T-cell (primary cell): ENCODE measurements around the gene WDCP. TPM values are rescaled to one million over a fixed set of nuclear protein-coding genes. Genes with fewer than 3 reads are reported as not detected.
"Not testable (repeated sequence)": the region's sequence is repeated elsewhere in the genome, so short reads cannot be mapped to it uniquely, and the experiment has no call there.

Experiments used
- ATAC-seq, 4 experiments: fragments of 200-7000 bp in 3 of 4; fragments of 150-1000 bp in 1 of 4; cut with Tn5 transposase; replicated peaks in 1 of 4; 1 replicate in 3 of 4; 2 replicates in 1 of 4; pipeline ENCODE4 v1.10.0; 2021; ENCODE audit warnings: moderate library complexity in 3 of 4, mild to moderate bottlenecking in 2 of 4, moderate number of reproducible peaks in 1 of 4
- CTCF ChIA-PET, 2 donors: fragments of 300-600 bp; sonication (Branson Sonifier 250); formaldehyde crosslinking; loops; one replicate each; lab custom pipeline; 2022; ENCODE audit warnings: antibody characterized with exemption in 2 of 2; lab: Charles Lee
- POLR2A ChIA-PET, 2 donors: fragments of 300-600 bp; sonication (Branson Sonifier 250); formaldehyde crosslinking; loops; one replicate each; lab custom pipeline; 2022; ENCODE audit warnings: antibody characterized with exemption in 2 of 2; lab: Charles Lee
- DNase-seq, 35 experiments: peaks; one replicate each; pipeline versions ENCODE4 v3.0.0 to v3.0.0-alpha.2; 2013 to 2023
- H3K27ac ChIP-seq: one replicate; pipeline ENCODE4 v1.5.1; 2013; ENCODE audit warnings: low read length
- H3K27me3 ChIP-seq, 2 experiments: replicated peaks in 1 of 2; 1 replicate in 1 of 2; 2 replicates in 1 of 2; pipeline versions ENCODE4 v1.6.1 to v1.7.0; 2013; ENCODE audit warnings: low read length in 1 of 2, mixed read lengths in 1 of 2; ENCODE audit not compliant: control insufficient read depth in 2 of 2, insufficient read depth in 2 of 2; ENCODE audit errors: extremely low read depth in 1 of 2
- H3K36me3 ChIP-seq, 2 donors: 1 replicate in 1 of 2; 2 replicates in 1 of 2; pipeline versions ENCODE4 v1.6.1 to v1.7.0; 2013; ENCODE audit warnings: low read length in 1 of 2; ENCODE audit not compliant: control insufficient read depth in 2 of 2, insufficient read depth in 1 of 2; ENCODE audit errors: extremely low read depth in 1 of 2
- H3K4me1 ChIP-seq, 2 experiments: 1 replicate in 1 of 2; 2 replicates in 1 of 2; pipeline versions ENCODE4 v1.6.1 to v1.7.0; 2013; ENCODE audit warnings: low read length in 2 of 2, mixed read lengths in 1 of 2; ENCODE audit not compliant: insufficient read depth in 2 of 2, control insufficient read depth in 1 of 2; ENCODE audit errors: extremely low read depth in 1 of 2
- H3K4me3 ChIP-seq, 2 donors: 1 replicate in 1 of 2; 2 replicates in 1 of 2; pipeline versions ENCODE4 v1.5.1 to v1.7.0; 2013; ENCODE audit warnings: mild to moderate bottlenecking in 2 of 2, low read length in 1 of 2, moderate library complexity in 1 of 2; ENCODE audit not compliant: control insufficient read depth in 1 of 2; ENCODE audit errors: extremely low read depth in 1 of 2
- H3K9me3 ChIP-seq: 2 replicates; pipeline ENCODE4 v1.7.0; 2013
- H3K27ac Mint-ChIP-seq, 2 donors: one replicate each; pipeline ENCODE4 v1.8.0; 2020 to 2021; ENCODE audit warnings: mild to moderate bottlenecking in 2 of 2, mixed read lengths in 2 of 2
- H3K27me3 Mint-ChIP-seq, 2 donors: one replicate each; pipeline ENCODE4 v1.8.0; 2021 to 2022; ENCODE audit warnings: mixed read lengths in 2 of 2
- H3K36me3 Mint-ChIP-seq: one replicate; pipeline ENCODE4 v1.8.0; 2021; ENCODE audit warnings: mixed read lengths
- H3K4me1 Mint-ChIP-seq, 3 donors: one replicate each; pipeline ENCODE4 v1.8.0; 2020 to 2022; ENCODE audit warnings: mixed read lengths in 3 of 3, mild to moderate bottlenecking in 1 of 3
- H3K4me3 Mint-ChIP-seq, 3 donors: one replicate each; pipeline ENCODE4 v1.8.0; 2020 to 2022; ENCODE audit warnings: mild to moderate bottlenecking in 3 of 3, mixed read lengths in 3 of 3, moderate library complexity in 3 of 3
- H3K9me3 Mint-ChIP-seq, 3 donors: one replicate each; pipeline ENCODE4 v1.8.0; 2020 to 2022; ENCODE audit warnings: mixed read lengths in 3 of 3
- WGBS: methylation state at CpG from one replicate; pipeline ENCODE4 v1.1.5; 2013; ENCODE audit warnings: missing lambda C conversion rate; ENCODE audit not compliant: insufficient coverage; 5-methylcytosine and 5-hydroxymethylcytosine counted together
- total RNA-seq, 35 experiments: library from RNA in 6 of 35; stranded (reverse) in 6 of 35; fragments of 120-200 nt in 1 of 35; gene quantifications; one replicate each; pipeline versions ENCODE4 v1.2.1 to v1.2.4 and lab custom pipeline; 2013 to 2026

WDCP gene
- total RNA-seq, 5 donors from 2014 or later (not counting 1 experiment from before 2014, with no cell fraction given): 6.1 to 18.9 (median 18.2) TPM

GRCh38 chr2:24016376-24016761 lies 30.8 kb downstream of the WDCP start:
- Histone ChIP-seq H3K9me3 (no peaks in the 10 kb centered on the region), H3K27me3 (peaks cover 0 to 21% of the 10 kb centered on the region in 2 experiments), H3K27ac (no peak overlapping the region), H3K36me3 (no peaks in the 10 kb centered on the region), H3K4me3 (no peak overlapping the region), H3K4me1 (no peaks in the 10 kb centered on the region)
- Mint-ChIP-seq H3K27ac (no peak overlapping the region), H3K4me1 (peaks cover 0 to under 1% (median under 1%) of the 10 kb centered on the region in 3 donors), H3K27me3 (peaks cover 10 to 17% of the 10 kb centered on the region in 2 donors), H3K4me3 (no peak overlapping the region), H3K9me3 (no peaks in the 10 kb centered on the region), H3K36me3 (no peaks in the 10 kb centered on the region)
- no peak for ATAC-seq
- 94% methylated on average over 5 of the region's 9 CpGs for WGBS
- no peak for DNase-seq
- POLR2A ChIA-PET: no interaction called here
- CTCF ChIA-PET: no interaction called here

- Mint-ChIP-seq H3K27me3 (peaks cover 14 to 23% of the 10 kb centered on the region in 2 donors), H3K4me3 (no peak overlapping the region), H3K36me3 (no peaks in the 10 kb centered on the region), H3K27ac (no peak overlapping the region), H3K4me1 (peaks cover 0 to 4% (median 3%) of the 10 kb centered on the region in 3 donors), H3K9me3 (no peaks in the 10 kb centered on the region)
- Histone ChIP-seq H3K4me3 (no peak overlapping the region), H3K4me1 (peaks cover 0 to under 1% of the 10 kb centered on the region in 2 experiments), H3K9me3 (no peaks in the 10 kb centered on the region), H3K36me3 (no peaks in the 10 kb centered on the region), H3K27ac (no peak overlapping the region), H3K27me3 (peaks cover 0 to 24% of the 10 kb centered on the region in 2 experiments)
- 93% methylated on average over 8 of the region's 11 CpGs for WGBS
- POLR2A ChIA-PET: no interaction called here
- no peak for DNase-seq
- no peak for ATAC-seq
- CTCF ChIA-PET: interaction anchor here in 1 of 2 donors (1.4 kb wide), 1 partner anchor 13 kb away, joined by 3 read pairs; no protein-coding TSS in a partner anchor
These were observed 31.4 kb downstream of the WDCP start for GRCh38 chr2:24015562-24016375.

- peaks cover 14 to 25% of the 10 kb centered on the region in 2 donors for H3K27me3 Mint-ChIP-seq
- WGBS: no CpG with 5 or more reads among the region's 6 CpGs
These were observed 32.3 kb downstream of the WDCP start for GRCh38 chr2:24014902-24015301.

GRCh38 chr2:24012521-24013188 lies 34.5 kb downstream of the WDCP start:
- Mint-ChIP-seq H3K36me3 (no peaks in the 10 kb centered on the region), H3K4me1 (peaks cover 0 to 9% (median 3%) of the 10 kb centered on the region in 3 donors), H3K9me3 (no peaks in the 10 kb centered on the region), H3K27ac (no peak overlapping the region), H3K4me3 (no peak overlapping the region), H3K27me3 (peaks cover 21 to 40% of the 10 kb centered on the region in 2 donors)
- H3K36me3 ChIP-seq: no peaks in the 10 kb centered on the region
- CTCF ChIA-PET: no interaction called here
- no peak overlapping the region for H3K4me3 ChIP-seq
- no peak for DNase-seq
- WGBS: 87% methylated on average over 6 of the region's 9 CpGs
- no peak overlapping the region for H3K27ac ChIP-seq
- POLR2A ChIA-PET: no interaction called here
- H3K9me3 ChIP-seq: no peaks in the 10 kb centered on the region
- H3K27me3 ChIP-seq: peaks cover 3 to 43% of the 10 kb centered on the region in 2 experiments
- no peak for ATAC-seq
- H3K4me1 ChIP-seq: peaks cover 2 to 15% of the 10 kb centered on the region in 2 experiments

More at GRCh38 chr2:24014902-24015301, 32.3 kb downstream of the WDCP start:
- H3K36me3 ChIP-seq, H3K4me3 Mint-ChIP-seq, H3K9me3 Mint-ChIP-seq, H3K27ac ChIP-seq, H3K36me3 Mint-ChIP-seq, H3K4me3 ChIP-seq, ATAC-seq, H3K9me3 ChIP-seq, DNase-seq, POLR2A ChIA-PET, H3K27ac Mint-ChIP-seq, H3K4me1 Mint-ChIP-seq, H3K4me1 ChIP-seq: not testable (repeated sequence)
- CTCF ChIA-PET: interaction anchor here in 1 of 2 donors (1.4 kb wide), 1 partner anchor 12 kb away, joined by 3 read pairs; no protein-coding TSS in a partner anchor
- H3K27me3 ChIP-seq: peaks cover 0 to 32% of the 10 kb centered on the region in 2 experiments

- Mint-ChIP-seq H3K9me3 (no peaks in the 10 kb centered on the region), H3K27me3 (peaks cover 21 to 40% of the 10 kb centered on the region in 2 donors), H3K27ac (no peak overlapping the region), H3K36me3 (no peaks in the 10 kb centered on the region), H3K4me3 (peak overlapping the region in 1 of 3 donors; percentile 19), H3K4me1 (peaks cover 0 to 9% (median 3%) of the 10 kb centered on the region in 3 donors)
- no peaks in the 10 kb centered on the region for H3K36me3 ChIP-seq
- no peaks in the 10 kb centered on the region for H3K9me3 ChIP-seq
- H3K4me3 ChIP-seq: no peak overlapping the region
- H3K4me1 ChIP-seq: peaks cover 2 to 15% of the 10 kb centered on the region in 2 experiments
- no peak for DNase-seq
- CTCF ChIA-PET: interaction anchor here (0.6 kb wide), 3 partner anchors 87 to 187 kb away, joined by 3 to 6 read pairs (median 3); no protein-coding TSS in a partner anchor
- WGBS: 50% methylated on average over 2 of the region's 7 CpGs
- ATAC-seq: no peak
- peaks cover 3 to 43% of the 10 kb centered on the region in 2 experiments for H3K27me3 ChIP-seq
- no peak overlapping the region for H3K27ac ChIP-seq
- POLR2A ChIA-PET: no interaction called here
These were observed 35.7 kb downstream of the WDCP start for GRCh38 chr2:24011250-24012104.
